Astrocyte (in vitro differentiated cells and primary cell): Measurements from ENCODE around the gene ITGA3. TPM values are rescaled to one million over a fixed set of nuclear protein-coding genes. Genes with fewer than 3 reads are reported as not detected.

Experiments
- DNase-seq: peaks from one replicate; pipeline ENCODE4 v3.0.0-alpha.2; 2010; ENCODE audit warnings: low read depth
- FAIRE-seq: peaks from 2 replicates; lab custom pipeline; 2011; peaks lifted over from hg19 to GRCh38; lab: Jason Lieb, UNC
- H2AFZ ChIP-seq: 2 replicates; pipeline ENCODE4 v1.6.0; 2012; ENCODE audit warnings: low read depth, low read length, inconsistent platforms
- H3K27ac ChIP-seq: 2 replicates; pipeline ENCODE4 v1.5.1; 2011; ENCODE audit warnings: low read depth, low read length, inconsistent platforms
- H3K27me3 ChIP-seq: 2 replicates; pipeline ENCODE4 v1.6.0; 2011; ENCODE audit warnings: low read length, inconsistent platforms; ENCODE audit not compliant: insufficient read depth
- H3K36me3 ChIP-seq: 2 replicates; pipeline ENCODE4 v1.5.1; 2011; ENCODE audit warnings: low read length, inconsistent platforms; ENCODE audit not compliant: insufficient read depth
- H3K4me1 ChIP-seq: 2 replicates; pipeline ENCODE4 v1.5.1; 2011; ENCODE audit warnings: low read length, inconsistent platforms; ENCODE audit not compliant: insufficient read depth
- H3K4me2 ChIP-seq: 2 replicates; pipeline ENCODE4 v1.6.0; 2012; ENCODE audit warnings: low read length, inconsistent platforms
- H3K4me3 ChIP-seq: 2 replicates; pipeline ENCODE4 v1.5.1; 2011; ENCODE audit warnings: low read depth, mild to moderate bottlenecking, low read length, inconsistent platforms; ENCODE audit not compliant: insufficient read depth
- H3K79me2 ChIP-seq: 2 replicates; pipeline ENCODE4 v1.6.0; 2012; ENCODE audit warnings: mild to moderate bottlenecking, low read length, inconsistent platforms; ENCODE audit not compliant: insufficient read depth
- H3K9ac ChIP-seq: 2 replicates; pipeline ENCODE4 v1.6.0; 2012; ENCODE audit warnings: mild to moderate bottlenecking, low read length, inconsistent platforms
- H3K9me3 ChIP-seq: 2 replicates; pipeline ENCODE4 v1.5.1; 2012; ENCODE audit warnings: low read depth, mild to moderate bottlenecking, low read length, inconsistent platforms; ENCODE audit not compliant: insufficient read depth
- H4K20me1 ChIP-seq: 2 replicates; pipeline ENCODE4 v1.6.0; 2012; ENCODE audit warnings: low read length, inconsistent platforms; ENCODE audit not compliant: insufficient read depth
- H3K27ac Mint-ChIP-seq: one replicate; pipeline ENCODE4 v1.8.0; 2021; ENCODE audit warnings: mild to moderate bottlenecking, mixed read lengths; ENCODE audit not compliant: unreplicated experiment
- H3K27me3 Mint-ChIP-seq: one replicate; pipeline ENCODE4 v1.8.0; 2021; ENCODE audit warnings: low read depth, mixed read lengths; ENCODE audit not compliant: unreplicated experiment
- H3K36me3 Mint-ChIP-seq: one replicate; pipeline ENCODE4 v1.8.0; 2021; ENCODE audit warnings: low read depth, mixed read lengths; ENCODE audit not compliant: unreplicated experiment
- H3K4me1 Mint-ChIP-seq: one replicate; pipeline ENCODE4 v1.8.0; 2021; ENCODE audit warnings: low read depth, mixed read lengths; ENCODE audit not compliant: unreplicated experiment
- H3K4me3 Mint-ChIP-seq: one replicate; pipeline ENCODE4 v1.8.0; 2021; ENCODE audit warnings: mild to moderate bottlenecking, moderate library complexity, mixed read lengths; ENCODE audit not compliant: unreplicated experiment
- H3K9me3 Mint-ChIP-seq: one replicate; pipeline ENCODE4 v1.8.0; 2021; ENCODE audit warnings: mild to moderate bottlenecking, mixed read lengths; ENCODE audit not compliant: unreplicated experiment
- EZH2 ChIP-seq: IDR thresholded peaks from 2 replicates; pipeline ENCODE4 v1.6.1; 2012; ENCODE audit warnings: mild to moderate bottlenecking, low read length, inconsistent platforms; ENCODE audit not compliant: insufficient read depth
- total RNA-seq: library from RNA; stranded (reverse); gene quantifications from 2 replicates; pipeline ENCODE4 v1.2.1, GENCODE V29; 2021
- TF ChIP-seq, protein P1 (sequence below): IDR thresholded peaks from 2 replicates; pipeline ENCODE4 v1.5.1; 2011; ENCODE audit warnings: low read depth, mild to moderate bottlenecking, inconsistent platforms, low read length, moderate library complexity; ENCODE audit not compliant: insufficient read depth

The ITGA3 gene
- total RNA-seq, 1 donor from 2014 or later: 319 TPM

DNA sequence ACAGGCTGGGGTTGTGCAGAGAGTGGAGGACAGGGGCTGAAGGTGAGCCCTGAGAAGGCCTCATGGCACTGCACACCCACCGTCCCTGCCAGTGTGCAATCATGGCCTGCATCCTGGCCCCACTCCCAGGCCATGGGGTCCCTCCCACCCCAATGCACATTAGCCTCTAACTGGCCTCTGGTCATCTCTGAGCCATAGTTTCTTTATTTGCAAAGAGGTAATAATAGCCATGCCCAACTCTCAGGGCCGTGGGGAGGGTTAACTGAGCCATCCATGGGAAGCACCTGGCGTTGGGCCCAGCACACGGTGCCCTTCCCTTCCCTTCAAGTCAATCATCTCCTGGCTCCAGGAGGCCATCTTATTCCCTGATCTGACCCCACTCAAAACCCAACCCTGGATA, 10.8 kb upstream of the ITGA3 start:
- no peak overlapping the region for H3K4me3 ChIP-seq
- H3K4me2 ChIP-seq: no peak overlapping the region
- H3K9me3 ChIP-seq: no peaks in the 10 kb centered on the region
- H4K20me1 ChIP-seq: no peaks in the 10 kb centered on the region
- DNase-seq: no peak
- peaks cover 37% of the 10 kb centered on the region for H3K4me1 ChIP-seq
- no peak for FAIRE-seq
- no peak for TF ChIP-seq EZH2
- TF ChIP-seq, protein P1, sequence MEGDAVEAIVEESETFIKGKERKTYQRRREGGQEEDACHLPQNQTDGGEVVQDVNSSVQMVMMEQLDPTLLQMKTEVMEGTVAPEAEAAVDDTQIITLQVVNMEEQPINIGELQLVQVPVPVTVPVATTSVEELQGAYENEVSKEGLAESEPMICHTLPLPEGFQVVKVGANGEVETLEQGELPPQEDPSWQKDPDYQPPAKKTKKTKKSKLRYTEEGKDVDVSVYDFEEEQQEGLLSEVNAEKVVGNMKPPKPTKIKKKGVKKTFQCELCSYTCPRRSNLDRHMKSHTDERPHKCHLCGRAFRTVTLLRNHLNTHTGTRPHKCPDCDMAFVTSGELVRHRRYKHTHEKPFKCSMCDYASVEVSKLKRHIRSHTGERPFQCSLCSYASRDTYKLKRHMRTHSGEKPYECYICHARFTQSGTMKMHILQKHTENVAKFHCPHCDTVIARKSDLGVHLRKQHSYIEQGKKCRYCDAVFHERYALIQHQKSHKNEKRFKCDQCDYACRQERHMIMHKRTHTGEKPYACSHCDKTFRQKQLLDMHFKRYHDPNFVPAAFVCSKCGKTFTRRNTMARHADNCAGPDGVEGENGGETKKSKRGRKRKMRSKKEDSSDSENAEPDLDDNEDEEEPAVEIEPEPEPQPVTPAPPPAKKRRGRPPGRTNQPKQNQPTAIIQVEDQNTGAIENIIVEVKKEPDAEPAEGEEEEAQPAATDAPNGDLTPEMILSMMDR: no peak
- H3K9ac ChIP-seq: no peak overlapping the region
- H3K36me3 ChIP-seq: no peaks in the 10 kb centered on the region
- H3K36me3 Mint-ChIP-seq: no peaks in the 10 kb centered on the region
- H3K9me3 Mint-ChIP-seq: no peaks in the 10 kb centered on the region
- H3K27me3 ChIP-seq: no peaks in the 10 kb centered on the region
- H3K27ac ChIP-seq: no peak overlapping the region
- H3K4me3 Mint-ChIP-seq: no peak overlapping the region
- H3K79me2 ChIP-seq: no peaks in the 10 kb centered on the region
- no peaks in the 10 kb centered on the region for H3K27me3 Mint-ChIP-seq
- no peak overlapping the region for H3K27ac Mint-ChIP-seq
- H3K4me1 Mint-ChIP-seq: peaks cover 50% of the 10 kb centered on the region
- H2AFZ ChIP-seq: no peak overlapping the region

- H3K36me3 ChIP-seq: no peaks in the 10 kb centered on the region
- Mint-ChIP-seq H3K27ac (no peak overlapping the region), H3K9me3 (no peaks in the 10 kb centered on the region), H3K36me3 (no peaks in the 10 kb centered on the region), H3K4me1 (peaks cover 60% of the 10 kb centered on the region), H3K27me3 (no peaks in the 10 kb centered on the region), H3K4me3 (no peak overlapping the region)
- no peaks in the 10 kb centered on the region for H3K27me3 ChIP-seq
- H3K4me2 ChIP-seq: no peak overlapping the region
- H3K9ac ChIP-seq: no peak overlapping the region
- TF ChIP-seq EZH2: no peak
- TF ChIP-seq, protein P1: no peak
- no peak for DNase-seq
- FAIRE-seq: no peak
- no peaks in the 10 kb centered on the region for H3K9me3 ChIP-seq
- H3K4me3 ChIP-seq: no peak overlapping the region
- H4K20me1 ChIP-seq: no peaks in the 10 kb centered on the region
- no peak overlapping the region for H3K27ac ChIP-seq
- peaks cover 47% of the 10 kb centered on the region for H3K4me1 ChIP-seq
- H2AFZ ChIP-seq: no peak overlapping the region
- no peaks in the 10 kb centered on the region for H3K79me2 ChIP-seq
These were observed 9.7 kb upstream of the ITGA3 start for GRCh38 chr17:50046179-50046578.

DNA sequence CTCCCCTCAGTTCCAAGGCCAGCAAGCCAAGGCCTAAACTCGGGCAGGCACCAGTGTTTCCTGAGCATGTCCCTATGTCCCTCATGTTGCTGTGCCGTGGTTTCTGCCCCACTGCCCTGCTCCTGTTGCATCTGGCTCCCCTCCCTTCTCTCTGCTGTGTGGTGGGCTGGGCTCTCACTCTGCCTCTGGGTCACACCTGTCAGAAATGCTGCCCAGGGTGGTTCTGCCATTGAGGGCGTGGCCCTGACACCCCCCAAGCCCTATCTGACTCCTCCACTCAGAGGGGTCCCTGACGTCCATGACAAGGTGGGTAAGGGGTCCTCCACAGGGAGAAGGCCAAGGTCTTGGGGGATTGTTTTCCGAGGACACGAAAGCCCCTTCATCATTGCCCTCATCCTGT, 9.2 kb upstream of the ITGA3 start:
- no peak overlapping the region for H3K4me3 ChIP-seq
- Mint-ChIP-seq H3K4me3 (no peak overlapping the region), H3K27ac (no peak overlapping the region), H3K4me1 (peaks cover 65% of the 10 kb centered on the region), H3K36me3 (no peaks in the 10 kb centered on the region), H3K9me3 (no peaks in the 10 kb centered on the region), H3K27me3 (no peaks in the 10 kb centered on the region)
- H3K27me3 ChIP-seq: no peaks in the 10 kb centered on the region
- FAIRE-seq (no peak), DNase-seq (no peak)
- no peaks in the 10 kb centered on the region for H3K9me3 ChIP-seq
- no peak overlapping the region for H3K27ac ChIP-seq
- H3K9ac ChIP-seq: no peak overlapping the region
- no peaks in the 10 kb centered on the region for H3K36me3 ChIP-seq
- no peaks in the 10 kb centered on the region for H3K79me2 ChIP-seq
- no peaks in the 10 kb centered on the region for H4K20me1 ChIP-seq
- H3K4me1 ChIP-seq: peaks cover 52% of the 10 kb centered on the region
- TF ChIP-seq, protein P1: no peak
- TF ChIP-seq EZH2: no peak
- H3K4me2 ChIP-seq: no peak overlapping the region
- no peak overlapping the region for H2AFZ ChIP-seq
